ENCODE data around the gene AKAP13. TPM values are rescaled to one million over a fixed set of nuclear protein-coding genes. Genes with fewer than 3 reads are reported as not detected.

AKAP13 gene
- total RNA-seq, 1 donor from 2014 or later: 145 TPM

- no peaks in the 10 kb centered on the region for H3K36me3 Mint-ChIP-seq (ENCODE audit: unreplicated experiment)
- H3K27ac Mint-ChIP-seq (ENCODE audit: unreplicated experiment): no peak overlapping the region
- H3K9me3 Mint-ChIP-seq (ENCODE audit: unreplicated experiment): no peaks in the 10 kb centered on the region
- TF ChIP-seq CTCF (IDR thresholded peaks at IDR 0.05; ENCODE audit: partially characterized antibody, unreplicated experiment): no peak
- peaks cover 27% of the 10 kb centered on the region for H3K4me1 Mint-ChIP-seq (ENCODE audit: low read depth, unreplicated experiment)
- no peak for DNase-seq
- no peak overlapping the region for H3K4me3 Mint-ChIP-seq (ENCODE audit: unreplicated experiment)
- no peaks in the 10 kb centered on the region for H3K27me3 Mint-ChIP-seq (ENCODE audit: unreplicated experiment)
Measured at GRCh38 chr15:85593809-85594445, 213.5 kb downstream of the AKAP13 start.

- Mint-ChIP-seq H3K9me3 (ENCODE audit: unreplicated experiment) (no peaks in the 10 kb centered on the region), H3K27ac (ENCODE audit: unreplicated experiment) (no peak overlapping the region), H3K27me3 (ENCODE audit: unreplicated experiment) (no peaks in the 10 kb centered on the region), H3K4me1 (ENCODE audit: low read depth, unreplicated experiment) (peaks cover 35% of the 10 kb centered on the region), H3K36me3 (ENCODE audit: unreplicated experiment) (no peaks in the 10 kb centered on the region), H3K4me3 (ENCODE audit: unreplicated experiment) (no peak overlapping the region)
- no peak for TF ChIP-seq CTCF (IDR thresholded peaks at IDR 0.05; ENCODE audit: partially characterized antibody, unreplicated experiment)
- DNase-seq: no peak
Measured at GRCh38 chr15:85595804-85596536, 215.6 kb downstream of the AKAP13 start.

- Mint-ChIP-seq H3K9me3 (ENCODE audit: unreplicated experiment) (no peaks in the 10 kb centered on the region), H3K27ac (ENCODE audit: unreplicated experiment) (peak overlapping the region; percentile 44), H3K27me3 (ENCODE audit: unreplicated experiment) (no peaks in the 10 kb centered on the region), H3K36me3 (ENCODE audit: unreplicated experiment) (no peaks in the 10 kb centered on the region), H3K4me3 (ENCODE audit: unreplicated experiment) (no peak overlapping the region), H3K4me1 (ENCODE audit: low read depth, unreplicated experiment) (peaks cover 33% of the 10 kb centered on the region)
- no peak for DNase-seq
- no peak for TF ChIP-seq CTCF (IDR thresholded peaks at IDR 0.05; ENCODE audit: partially characterized antibody, unreplicated experiment)
Measured at GRCh38 chr15:85597155-85597815, 216.9 kb downstream of the AKAP13 start.

GRCh38 chr15:85598219-85598618, 217.8 kb downstream of the AKAP13 start:
- no peak for DNase-seq
- H3K27me3 Mint-ChIP-seq (ENCODE audit: unreplicated experiment): no peaks in the 10 kb centered on the region
- peaks cover 32% of the 10 kb centered on the region for H3K4me1 Mint-ChIP-seq (ENCODE audit: low read depth, unreplicated experiment)
- no peak for TF ChIP-seq CTCF (IDR thresholded peaks at IDR 0.05; ENCODE audit: partially characterized antibody, unreplicated experiment)
- no peaks in the 10 kb centered on the region for H3K9me3 Mint-ChIP-seq (ENCODE audit: unreplicated experiment)
- peak overlapping the region; percentile 52 for H3K27ac Mint-ChIP-seq (ENCODE audit: unreplicated experiment)
- H3K36me3 Mint-ChIP-seq (ENCODE audit: unreplicated experiment): no peaks in the 10 kb centered on the region
- no peak overlapping the region for H3K4me3 Mint-ChIP-seq (ENCODE audit: unreplicated experiment)
